K562 (cell line): ENCODE data around the gene PHC3. TPM values are rescaled to one million over a fixed set of nuclear protein-coding genes. Genes with fewer than 3 reads are reported as not detected.

Experiments used
- ARID4B ChIP-seq: sonication (generic); formaldehyde crosslinking; IDR thresholded peaks from 2 replicates; pipeline ENCODE4 v1.8.0; 2022; ENCODE audit warnings: mild to moderate bottlenecking, missing genetic modification reagents
- CHD4 ChIP-seq: fragments of 200-600 bp; sonication (generic); IDR thresholded peaks from 3 replicates; pipeline ENCODE4 v1.6.1; 2012; ENCODE audit warnings: low read depth, mild to moderate bottlenecking, mixed read lengths, low read length, inconsistent platforms; ENCODE audit not compliant: insufficient read depth, insufficient replicate concordance, poor library complexity, severe bottlenecking
- E2F6 ChIP-seq, 2 experiments: IDR thresholded peaks; 2 replicates each; pipeline ENCODE4 v1.6.1; 2011; ENCODE audit warnings: borderline replicate concordance in 1 of 2, control low read depth in 1 of 2, low read depth in 1 of 2, low read length in 1 of 2, mild to moderate bottlenecking in 1 of 2, mixed read lengths in 1 of 2, moderate library complexity in 1 of 2; ENCODE audit not compliant: insufficient read depth in 1 of 2, insufficient read length in 1 of 2, poor library complexity in 1 of 2, severe bottlenecking in 1 of 2; ENCODE audit errors: extremely low read depth in 1 of 2
- ELF4 ChIP-seq: fragments of 450-650 bp; formaldehyde crosslinking; IDR thresholded peaks from 2 replicates; pipeline ENCODE4 v1.4.0; 2022; ENCODE audit warnings: missing genetic modification characterization
- NFIC ChIP-seq: fragments of 450-650 bp; IDR thresholded peaks from 2 replicates; pipeline ENCODE4 v1.6.1; 2017; ENCODE audit warnings: mild to moderate bottlenecking, inconsistent platforms
- SP1 ChIP-seq: sonication (generic); formaldehyde crosslinking; IDR thresholded peaks from 2 replicates; pipeline ENCODE4 v1.8.1; 2022; ENCODE audit warnings: mild to moderate bottlenecking, missing genetic modification reagents
- ZNF165 ChIP-seq: fragments of 250-450 bp; sonication (Bioruptor Pico); IDR thresholded peaks from 2 replicates; pipeline ENCODE4 v1.4.0; 2020; ENCODE audit warnings: borderline replicate concordance
- polyA plus RNA-seq, 8 experiments: library from polyadenylated mRNA; depleted of rRNA in 4 of 8; stranded (reverse) in 5 of 8; unstranded in 3 of 8; fragments of >200 nt; fragmentation: Nextera tagmentation in 2 of 8; fragmentation: Illumina TruSeq in 1 of 8; extraction: Ambion mirVana in 2 of 8; extraction: Trizol in 1 of 8; gene quantifications; 2 replicates each; pipeline versions ENCODE4 v1.2.1 to v1.2.3, GENCODE V29; 2011 to 2014; ENCODE audit warnings: inconsistent platforms in 1 of 8, missing spikeins in 1 of 8
- total RNA-seq, 7 experiments: library from RNA; depleted of rRNA in 6 of 7; stranded (reverse); fragments of >200 nt in 6 of 7; fragmentation: Illumina TruSeq in 2 of 7; extraction: Trizol in 2 of 7; gene quantifications; 2 replicates each; pipeline versions ENCODE4 v1.2.1 to v1.2.3, GENCODE V29; 2011 to 2021; ENCODE audit warnings: low replicate concordance in 1 of 7
- TF ChIP-seq, protein P1 (sequence below), 2 experiments: fragments of 450-650 bp in 1 of 2; sonication (generic) in 1 of 2; formaldehyde crosslinking in 1 of 2; IDR thresholded peaks; 2 replicates each; pipeline versions ENCODE4 v1.7.1 to v1.9.0; 2016 to 2022; ENCODE audit warnings: inconsistent platforms in 1 of 2, mild to moderate bottlenecking in 1 of 2, missing genetic modification reagents in 1 of 2

PHC3 gene
- total and polyA plus RNA-seq, 9 of the 15 experiments (the other 6 are each of a cell fraction or from before 2014, with no cell fraction given): 3.1 to 21.6 (median 10.5) TPM

DNA sequence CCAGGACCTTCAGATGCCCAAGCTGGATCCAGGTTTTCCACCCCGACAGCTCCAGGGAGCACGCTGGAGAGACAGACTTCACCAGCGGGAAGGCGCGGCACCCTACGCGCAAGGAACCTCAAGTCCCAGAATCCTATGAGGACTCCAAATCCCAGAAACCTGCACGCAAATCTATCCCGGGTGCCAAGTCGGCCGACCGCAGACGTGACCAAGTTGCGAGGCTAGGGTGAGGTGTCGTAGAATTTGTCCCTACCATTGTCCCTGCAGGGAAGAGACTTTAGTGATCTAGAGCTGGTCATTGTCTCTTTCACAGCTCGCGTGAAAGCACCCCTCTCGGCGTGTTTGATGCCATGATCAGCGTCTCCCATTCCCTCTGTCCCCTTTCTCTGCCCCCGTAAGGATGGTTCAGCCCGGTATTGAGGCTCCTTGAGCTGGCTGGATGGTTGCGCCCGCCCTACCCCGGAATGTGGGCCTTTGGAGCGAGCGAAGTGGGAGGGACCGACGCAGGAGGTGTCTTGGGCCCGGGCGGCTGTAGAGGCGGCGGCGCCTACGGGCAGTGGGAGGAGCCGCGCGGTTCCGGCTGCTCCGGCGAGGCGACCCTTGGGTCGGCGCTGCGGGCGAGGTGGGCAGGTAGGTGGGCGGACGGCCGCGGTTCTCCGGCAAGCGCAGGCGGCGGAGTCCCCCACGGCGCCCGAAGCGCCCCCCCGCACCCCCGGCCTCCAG lies 40.6 kb upstream of the PHC3 start, which contains the start of gene PRKCI (continued):
- TF ChIP-seq SP1 (CRISPR knock-in tag) (peak; percentile 88), NFIC (peak; percentile 91), ZNF165 (CRISPR knock-in tag) (no peak), ELF4 (CRISPR knock-in tag) (0 out of 2 replicates have a peak, but pooled peaks have one; percentile 55), E2F6 (IDR thresholded peaks at IDR 0.05; ENCODE audit: borderline replicate concordance in 1 of 2, extremely low read depth in 1 of 2, insufficient read depth in 1 of 2, insufficient read length in 1 of 2, low read depth in 1 of 2, low read length in 1 of 2, poor library complexity in 1 of 2, severe bottlenecking in 1 of 2) (peak in 1 of 2 experiments; percentile 49), ARID4B (CRISPR knock-in tag) (peak; percentile 53; the same call in 1 of the 2 replicates), CHD4 (no peak)
- TF ChIP-seq, protein P1, sequence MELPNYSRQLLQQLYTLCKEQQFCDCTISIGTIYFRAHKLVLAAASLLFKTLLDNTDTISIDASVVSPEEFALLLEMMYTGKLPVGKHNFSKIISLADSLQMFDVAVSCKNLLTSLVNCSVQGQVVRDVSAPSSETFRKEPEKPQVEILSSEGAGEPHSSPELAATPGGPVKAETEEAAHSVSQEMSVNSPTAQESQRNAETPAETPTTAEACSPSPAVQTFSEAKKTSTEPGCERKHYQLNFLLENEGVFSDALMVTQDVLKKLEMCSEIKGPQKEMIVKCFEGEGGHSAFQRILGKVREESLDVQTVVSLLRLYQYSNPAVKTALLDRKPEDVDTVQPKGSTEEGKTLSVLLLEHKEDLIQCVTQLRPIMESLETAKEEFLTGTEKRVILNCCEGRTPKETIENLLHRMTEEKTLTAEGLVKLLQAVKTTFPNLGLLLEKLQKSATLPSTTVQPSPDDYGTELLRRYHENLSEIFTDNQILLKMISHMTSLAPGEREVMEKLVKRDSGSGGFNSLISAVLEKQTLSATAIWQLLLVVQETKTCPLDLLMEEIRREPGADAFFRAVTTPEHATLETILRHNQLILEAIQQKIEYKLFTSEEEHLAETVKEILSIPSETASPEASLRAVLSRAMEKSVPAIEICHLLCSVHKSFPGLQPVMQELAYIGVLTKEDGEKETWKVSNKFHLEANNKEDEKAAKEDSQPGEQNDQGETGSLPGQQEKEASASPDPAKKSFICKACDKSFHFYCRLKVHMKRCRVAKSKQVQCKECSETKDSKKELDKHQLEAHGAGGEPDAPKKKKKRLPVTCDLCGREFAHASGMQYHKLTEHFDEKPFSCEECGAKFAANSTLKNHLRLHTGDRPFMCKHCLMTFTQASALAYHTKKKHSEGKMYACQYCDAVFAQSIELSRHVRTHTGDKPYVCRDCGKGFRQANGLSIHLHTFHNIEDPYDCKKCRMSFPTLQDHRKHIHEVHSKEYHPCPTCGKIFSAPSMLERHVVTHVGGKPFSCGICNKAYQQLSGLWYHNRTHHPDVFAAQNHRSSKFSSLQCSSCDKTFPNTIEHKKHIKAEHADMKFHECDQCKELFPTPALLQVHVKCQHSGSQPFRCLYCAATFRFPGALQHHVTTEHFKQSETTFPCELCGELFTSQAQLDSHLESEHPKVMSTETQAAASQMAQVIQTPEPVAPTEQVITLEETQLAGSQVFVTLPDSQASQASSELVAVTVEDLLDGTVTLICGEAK (IDR thresholded peaks at IDR 0.05): peak; percentile 52; the same call in 1 of the 2 replicates
- TF ChIP-seq, protein P1 (CRISPR knock-in tag; IDR thresholded peaks at IDR 0.05): no peak
